DOHH2 (cell line): ENCODE results near the gene ATAD3B.
"Not testable (repeated sequence)": the region's sequence is repeated elsewhere in the genome, so short reads cannot be mapped to it uniquely, and the experiment has no call there.

Source experiments
- EZH2phosphoT487 ChIP-seq: fragments of 200-600 bp; sonication (generic); IDR thresholded peaks from 2 replicates; pipeline ENCODE4 v1.6.1; 2017; ENCODE audit warnings: borderline replicate concordance, mild to moderate bottlenecking, antibody characterized with exemption, low read length, moderate library complexity, mixed read lengths
- TF ChIP-seq, protein P1 (sequence below): fragments of 200-600 bp; sonication (generic); IDR thresholded peaks from one replicate; pipeline ENCODE4 v1.5.1; 2014; ENCODE audit warnings: antibody characterized with exemption, mild to moderate bottlenecking, low read depth, low read length; ENCODE audit not compliant: poor library complexity, severe bottlenecking

DNA sequence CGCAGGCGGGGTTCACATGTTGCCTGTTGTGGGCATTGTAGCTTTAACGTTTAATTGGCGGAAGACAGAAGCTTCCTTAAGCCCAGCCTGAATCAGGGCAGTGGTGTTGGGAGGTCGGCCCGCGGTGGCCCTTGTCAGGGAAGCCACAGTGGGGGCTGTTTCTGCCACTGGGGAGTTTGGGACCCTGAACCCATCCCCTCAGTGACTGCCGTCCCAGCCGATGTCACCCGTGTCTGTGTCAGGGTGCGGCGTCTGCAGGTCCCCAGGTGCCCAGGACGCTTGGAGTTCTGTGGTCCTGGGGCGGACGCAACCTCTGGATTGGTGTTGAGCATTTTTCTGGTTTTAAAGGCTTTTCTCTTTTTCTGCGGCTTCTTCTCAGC is 8.9 kb downstream of the ATAD3B start:
- TF ChIP-seq EZH2phosphoT487, result not testable (repeated sequence)
- TF ChIP-seq, protein P1, sequence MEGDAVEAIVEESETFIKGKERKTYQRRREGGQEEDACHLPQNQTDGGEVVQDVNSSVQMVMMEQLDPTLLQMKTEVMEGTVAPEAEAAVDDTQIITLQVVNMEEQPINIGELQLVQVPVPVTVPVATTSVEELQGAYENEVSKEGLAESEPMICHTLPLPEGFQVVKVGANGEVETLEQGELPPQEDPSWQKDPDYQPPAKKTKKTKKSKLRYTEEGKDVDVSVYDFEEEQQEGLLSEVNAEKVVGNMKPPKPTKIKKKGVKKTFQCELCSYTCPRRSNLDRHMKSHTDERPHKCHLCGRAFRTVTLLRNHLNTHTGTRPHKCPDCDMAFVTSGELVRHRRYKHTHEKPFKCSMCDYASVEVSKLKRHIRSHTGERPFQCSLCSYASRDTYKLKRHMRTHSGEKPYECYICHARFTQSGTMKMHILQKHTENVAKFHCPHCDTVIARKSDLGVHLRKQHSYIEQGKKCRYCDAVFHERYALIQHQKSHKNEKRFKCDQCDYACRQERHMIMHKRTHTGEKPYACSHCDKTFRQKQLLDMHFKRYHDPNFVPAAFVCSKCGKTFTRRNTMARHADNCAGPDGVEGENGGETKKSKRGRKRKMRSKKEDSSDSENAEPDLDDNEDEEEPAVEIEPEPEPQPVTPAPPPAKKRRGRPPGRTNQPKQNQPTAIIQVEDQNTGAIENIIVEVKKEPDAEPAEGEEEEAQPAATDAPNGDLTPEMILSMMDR, result not testable (repeated sequence)
